SK-N-MC (cell line): ENCODE results near the gene RIT2.

Experiments used
- EZH2 ChIP-seq: fragments of 200-600 bp; sonication (generic); IDR thresholded peaks from one replicate; pipeline ENCODE4 v1.6.1; 2017; ENCODE audit warnings: antibody characterized with exemption
- POLR2AphosphoS5 ChIP-seq: IDR thresholded peaks from 2 replicates; pipeline ENCODE4 v1.6.1; 2012; ENCODE audit warnings: mild to moderate bottlenecking, low read depth, low read length, borderline replicate concordance

DNA sequence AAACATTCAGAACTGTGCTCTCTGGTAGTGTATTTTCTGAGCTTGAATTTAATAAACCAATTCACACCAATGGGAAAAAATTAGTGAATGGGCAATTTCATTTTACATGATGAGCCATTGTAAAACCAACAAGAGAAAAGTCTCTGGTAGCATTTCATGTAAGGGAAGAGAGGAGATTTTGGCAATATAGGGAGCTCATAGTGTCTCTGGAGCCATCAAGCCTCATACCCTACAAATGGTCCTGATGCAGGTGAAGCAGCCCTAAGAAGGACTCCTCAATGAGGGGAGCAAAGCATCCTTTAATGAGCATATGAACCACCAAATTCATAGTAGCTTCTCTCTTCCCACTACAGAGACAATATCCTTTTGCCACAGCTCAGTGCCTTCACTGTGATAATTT, 373.0 kb downstream of the RIT2 start:
- TF ChIP-seq EZH2 = no peak
- no peak for TF ChIP-seq POLR2AphosphoS5
